PC-9 (cell line): ENCODE data around the gene ERC2. TPM values are rescaled to one million over a fixed set of nuclear protein-coding genes. Genes with fewer than 3 reads are reported as not detected.

Experiments
- BruUV-seq: library from RNA; stranded (reverse); fragments of 400-500 nt; replicated peaks from 2 replicates; lab custom pipeline; 2021; lab: Mats Ljungman, UMichigan
- CTCF ChIA-PET: fragments of 300-600 bp; sonication (Branson Sonifier 250); formaldehyde crosslinking; loops from one replicate; lab custom pipeline; 2022; ENCODE audit warnings: antibody characterized with exemption; lab: Charles Lee
- POLR2A ChIA-PET: fragments of 300-600 bp; sonication (Branson Sonifier 250); formaldehyde crosslinking; loops from one replicate; lab custom pipeline; 2022; ENCODE audit warnings: antibody characterized with exemption; ENCODE audit not compliant: unreplicated experiment; lab: Charles Lee
- DNase-seq, 2 experiments: peaks; one replicate each; pipeline versions ENCODE4 v3.0.0 to v3.0.0-alpha.2; 2015 to 2022; ENCODE audit warnings: mixed read lengths in 1 of 2
- H2AFZ ChIP-seq: fragments of 200-600 bp; sonication (generic); 2 replicates; pipeline ENCODE4 v1.8.1; 2017; ENCODE audit warnings: antibody characterized with exemption
- H3F3A ChIP-seq: fragments of 200-600 bp; sonication (generic); 2 replicates; pipeline ENCODE4 v1.8.1; 2017; ENCODE audit warnings: antibody characterized with exemption, mild to moderate bottlenecking, low read depth; ENCODE audit not compliant: insufficient read depth
- H3K27ac ChIP-seq: fragments of 200-600 bp; sonication (generic); 2 replicates; pipeline ENCODE4 v1.6.1; 2016; ENCODE audit warnings: mixed run types
- H3K27me3 ChIP-seq: fragments of 200-600 bp; sonication (generic); 2 replicates; pipeline ENCODE4 v1.6.1; 2016; ENCODE audit warnings: low read depth, mixed run types; ENCODE audit not compliant: insufficient read depth
- H3K36me3 ChIP-seq: fragments of 200-600 bp; sonication (generic); 2 replicates; pipeline ENCODE4 v1.6.1; 2016; ENCODE audit warnings: low read depth, mixed run types
- H3K4me1 ChIP-seq: fragments of 200-600 bp; sonication (generic); replicated peaks from 2 replicates; pipeline ENCODE4 v1.6.1; 2016; ENCODE audit warnings: mixed run types; ENCODE audit not compliant: insufficient read depth
- H3K4me2 ChIP-seq: fragments of 200-600 bp; sonication (generic); 2 replicates; pipeline ENCODE4 v1.6.1; 2017; ENCODE audit warnings: mixed run types
- H3K4me3 ChIP-seq: fragments of 200-600 bp; sonication (generic); 2 replicates; pipeline ENCODE4 v1.6.1; 2016; ENCODE audit warnings: mixed run types
- H3K79me2 ChIP-seq: fragments of 200-600 bp; sonication (generic); 2 replicates; pipeline ENCODE4 v1.6.1; 2017; ENCODE audit warnings: low read depth, mixed run types
- H3K9me2 ChIP-seq: fragments of 200-600 bp; sonication (generic); 2 replicates; pipeline ENCODE4 v1.8.1; 2017; ENCODE audit warnings: mild to moderate bottlenecking; ENCODE audit not compliant: insufficient read depth
- H3K9me3 ChIP-seq: fragments of 200-600 bp; sonication (generic); 2 replicates; pipeline ENCODE4 v1.8.1; 2016; ENCODE audit warnings: low read depth; ENCODE audit not compliant: insufficient read depth
- H4K20me1 ChIP-seq: fragments of 200-600 bp; sonication (generic); 2 replicates; pipeline ENCODE4 v1.8.1; 2017; ENCODE audit not compliant: insufficient read depth
- CTCF ChIP-seq: fragments of 200-600 bp; sonication (generic); conservative IDR thresholded peaks from 2 replicates; pipeline ENCODE4 v1.6.1; 2017; ENCODE audit warnings: mixed run types, antibody characterized with exemption, mild to moderate bottlenecking, moderate library complexity
- EZH2 ChIP-seq: fragments of 200-600 bp; sonication (generic); IDR thresholded peaks from 2 replicates; pipeline ENCODE4 v1.8.0; 2017; ENCODE audit warnings: antibody characterized with exemption, low read depth
- intact Hi-C: fragments of 100-400 bp; cut with micrococcal nuclease; formaldehyde crosslinking; loops from one replicate; pipeline ENCODE4 v1.10.0; 2022; ENCODE audit not compliant: unreplicated experiment
- total RNA-seq: library from RNA; stranded (reverse); gene quantifications from 2 replicates; pipeline ENCODE4 v1.2.3, GENCODE V29; 2021

The ERC2 gene
- total RNA-seq, 1 experiment from 2014 or later = 1.4 TPM

GRCh38 chr3:56154297-56154696, 314.0 kb downstream of the ERC2 start:
- Histone ChIP-seq H3K79me2 (no peaks in the 10 kb centered on the region), H3K36me3 (no peaks in the 10 kb centered on the region), H3K27ac (no peak overlapping the region), H3F3A (no peaks in the 10 kb centered on the region), H4K20me1 (no peaks in the 10 kb centered on the region), H3K4me1 (no peaks in the 10 kb centered on the region), H3K4me3 (no peak overlapping the region), H3K9me2 (no peaks in the 10 kb centered on the region), H3K4me2 (no peak overlapping the region), H3K27me3 (no peaks in the 10 kb centered on the region), H2AFZ (no peak overlapping the region), H3K9me3 (no peaks in the 10 kb centered on the region)
- ChIA-PET CTCF (no interaction called here), POLR2A (no interaction called here)
- no peak for TF ChIP-seq CTCF
- TF ChIP-seq EZH2 = no peak
- BruUV-seq = no TSS peak
- intact Hi-C loops = no loop called here
- no peak for DNase-seq

- CTCF ChIA-PET = no interaction called here
Observed at GRCh38 chr3:56147354-56147753, 320.9 kb downstream of the ERC2 start.

GRCh38 chr3:56145410-56145809, 322.9 kb downstream of the ERC2 start:
- H4K20me1 ChIP-seq = no peaks in the 10 kb centered on the region
- no peaks in the 10 kb centered on the region for H3K4me1 ChIP-seq
- no peaks in the 10 kb centered on the region for H3K36me3 ChIP-seq
- H3K79me2 ChIP-seq = no peaks in the 10 kb centered on the region
- no peak overlapping the region for H2AFZ ChIP-seq
- TF ChIP-seq CTCF = no peak
- TF ChIP-seq EZH2 = no peak
- ChIA-PET CTCF (no interaction called here), POLR2A (no interaction called here)
- no peak overlapping the region for H3K27ac ChIP-seq
- no peak overlapping the region for H3K4me3 ChIP-seq
- no peaks in the 10 kb centered on the region for H3K27me3 ChIP-seq
- no peaks in the 10 kb centered on the region for H3K9me3 ChIP-seq
- no peaks in the 10 kb centered on the region for H3K9me2 ChIP-seq
- intact Hi-C loops = no loop called here
- no TSS peak for BruUV-seq
- H3F3A ChIP-seq = no peaks in the 10 kb centered on the region
- H3K4me2 ChIP-seq = no peak overlapping the region
- no peak for DNase-seq

More at GRCh38 chr3:56147354-56147753, 320.9 kb downstream of the ERC2 start:
- Histone ChIP-seq H3K27ac (no peak overlapping the region), H3K9me2 (no peaks in the 10 kb centered on the region), H3K4me1 (no peaks in the 10 kb centered on the region), H3K36me3 (no peaks in the 10 kb centered on the region), H3K27me3 (no peaks in the 10 kb centered on the region), H3K79me2 (no peaks in the 10 kb centered on the region), H3K4me3 (no peak overlapping the region), H3K4me2 (no peak overlapping the region), H3K9me3 (no peaks in the 10 kb centered on the region), H3F3A (no peaks in the 10 kb centered on the region), H2AFZ (no peak overlapping the region), H4K20me1 (no peaks in the 10 kb centered on the region)
- POLR2A ChIA-PET = no interaction called here
- no peak for DNase-seq
- no TSS peak for BruUV-seq
- TF ChIP-seq CTCF (no peak), EZH2 (no peak)
- intact Hi-C loops = no loop called here
